CD4-positive, alpha-beta T cell treated with Interleukin-12 subunit alpha and Interleukin-12 subunit beta, for 1 hour (primary cell): ENCODE measurements around the gene NIN.
A peak's percentile ranks its signal among the peaks of the same experiment; 100 is the strongest.
"Not testable (repeated sequence)": the region's sequence is repeated elsewhere in the genome, so short reads cannot be mapped to it uniquely, and the experiment has no call there.

Experiments used
- DNase-seq: peaks from one replicate; pipeline ENCODE4 v3.0.0-alpha.2; 2020

The NIN gene

DNA sequence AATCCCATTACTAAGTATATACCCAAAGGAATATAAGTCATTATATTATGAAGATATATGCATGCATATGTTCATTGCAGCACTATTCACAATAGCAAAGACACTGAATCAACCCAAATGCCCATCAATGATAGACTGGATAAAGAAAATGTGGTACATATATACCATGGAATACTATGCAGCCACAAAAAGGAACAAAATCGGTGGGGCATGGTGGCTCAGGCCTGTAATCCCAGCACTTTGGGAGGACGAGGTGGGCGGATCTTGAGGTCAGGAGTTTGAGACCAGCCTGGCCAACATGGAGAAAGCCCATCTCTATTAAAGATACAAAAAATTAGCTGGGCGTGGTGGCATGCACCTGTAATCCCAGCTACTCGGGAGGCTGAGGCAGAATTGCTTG lies 15.4 kb downstream of the NIN start:
- DNase-seq: not testable (repeated sequence)

DNA sequence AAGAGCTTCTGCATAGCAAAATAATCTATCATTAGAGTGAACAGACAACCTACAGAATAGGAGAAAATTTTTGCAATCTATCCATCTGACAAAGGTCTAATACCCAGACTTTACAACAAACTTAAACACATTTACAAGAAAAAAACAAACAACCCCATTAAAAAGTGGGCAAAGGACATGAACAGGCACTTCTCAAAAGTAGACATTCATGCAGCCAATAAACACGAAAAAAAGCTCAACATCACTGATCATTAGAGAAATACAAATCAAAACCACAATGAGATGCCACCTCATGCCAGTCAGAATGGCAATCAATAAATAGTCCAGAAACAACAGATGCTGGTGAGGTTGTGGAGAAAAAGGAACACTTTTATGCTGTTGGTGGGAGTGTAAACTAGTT lies 15.9 kb downstream of the NIN start:
- not testable (repeated sequence) for DNase-seq

DNA sequence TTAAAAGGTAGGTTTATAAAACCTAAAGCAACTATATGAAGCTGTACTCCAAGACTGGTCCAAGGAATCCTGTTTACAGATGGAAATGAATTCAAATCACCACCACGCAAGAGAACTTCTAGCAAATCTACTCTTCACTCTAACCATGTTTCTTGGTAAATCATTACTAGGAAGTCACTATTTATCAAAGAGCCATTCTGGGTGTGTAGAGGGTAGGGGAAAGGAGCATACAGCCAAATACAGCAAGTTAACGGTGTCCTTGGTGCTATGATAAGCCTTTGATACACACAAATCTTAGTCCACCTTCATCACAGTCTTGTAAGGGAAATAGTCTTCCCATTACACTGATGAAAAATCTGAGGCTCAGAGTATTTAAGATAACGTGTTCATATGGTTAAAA lies 16.8 kb downstream of the NIN start:
- no peak for DNase-seq

DNA sequence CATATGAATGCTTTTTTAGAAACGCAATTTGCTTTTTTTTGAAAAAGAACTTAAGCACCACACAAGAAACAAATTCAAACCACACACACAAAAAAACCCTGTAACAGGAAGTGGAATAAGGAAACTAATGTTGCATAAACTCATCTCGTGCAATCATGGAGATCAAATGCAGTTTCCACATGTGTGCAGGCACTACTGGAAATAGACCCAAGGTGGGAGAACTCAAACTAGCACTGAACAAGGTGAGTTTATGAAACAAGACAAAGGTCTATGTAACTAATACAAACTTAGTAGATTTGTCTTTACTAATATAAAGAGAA lies 17.5 kb downstream of the NIN start:
- peak; percentile 54 for DNase-seq

DNA sequence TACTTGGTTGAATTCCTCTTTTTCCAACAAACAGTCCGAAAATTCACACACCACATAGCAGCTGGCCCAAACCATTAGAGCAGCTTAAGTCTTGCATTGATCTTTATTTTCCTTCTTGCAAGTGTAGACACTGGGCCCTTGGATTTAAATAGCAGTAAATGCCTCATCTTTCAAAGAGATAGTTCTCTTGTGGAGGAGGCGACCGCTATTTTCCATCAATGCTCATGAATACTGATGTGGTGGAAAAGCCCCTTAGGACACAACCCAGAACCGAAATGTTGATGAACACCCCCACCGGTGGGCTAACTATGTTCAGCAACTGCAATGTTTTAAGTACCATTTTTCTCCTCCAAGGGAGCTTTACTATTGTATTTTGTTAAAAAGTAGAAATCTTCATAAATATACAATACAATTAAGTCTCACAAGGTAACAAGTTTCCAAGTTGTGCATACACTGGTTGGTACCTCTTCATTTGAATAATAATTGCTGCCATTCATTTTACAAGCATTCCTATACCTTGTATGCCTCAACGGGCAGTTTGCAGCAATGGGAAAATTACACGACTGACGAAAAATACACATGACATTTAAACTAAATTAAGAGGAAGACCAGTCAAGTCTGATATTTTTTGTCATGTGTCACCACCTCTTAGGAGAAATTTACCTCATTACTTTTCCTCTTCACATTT lies 18.0 kb downstream of the NIN start:
- DNase-seq: no peak

DNA sequence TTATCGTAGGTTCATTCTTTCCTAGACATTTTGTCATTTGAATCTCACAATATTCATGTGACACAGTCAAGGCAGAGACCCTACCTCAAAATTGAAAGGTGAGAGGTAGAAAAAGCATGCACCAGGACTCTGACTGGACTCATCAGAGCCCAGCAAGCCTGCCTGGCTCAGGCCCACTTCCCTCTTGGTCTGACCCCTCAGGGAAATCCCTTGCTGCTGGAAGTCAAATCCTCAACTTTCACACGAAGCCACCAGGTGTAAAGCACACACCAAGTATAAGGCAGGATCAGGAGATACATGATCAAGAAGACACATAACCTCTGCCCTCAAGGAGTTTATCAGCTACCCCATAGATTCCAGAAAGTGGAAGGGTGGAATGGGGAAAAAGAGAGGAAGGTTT lies 18.8 kb downstream of the NIN start:
- no peak for DNase-seq

DNA sequence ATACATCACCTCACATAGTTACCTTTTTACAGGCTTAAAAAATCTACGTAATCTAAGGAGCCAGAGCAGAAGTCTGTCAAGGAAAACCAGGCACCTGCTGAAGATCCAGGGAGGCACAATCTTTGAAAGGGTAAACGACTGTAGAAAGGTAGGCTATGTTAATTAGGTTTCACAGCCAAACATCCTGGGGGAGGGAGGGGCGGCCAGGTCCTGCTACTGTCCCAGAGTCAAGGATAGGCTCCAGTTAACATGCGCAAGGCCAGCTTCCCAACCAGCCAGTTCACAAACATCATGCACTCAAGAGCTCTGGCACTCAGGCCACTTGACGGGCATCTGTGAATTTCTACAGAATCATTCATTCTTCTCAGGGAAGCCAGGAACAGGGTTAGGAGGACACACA lies 22.9 kb downstream of the NIN start:
- DNase-seq: no peak

DNA sequence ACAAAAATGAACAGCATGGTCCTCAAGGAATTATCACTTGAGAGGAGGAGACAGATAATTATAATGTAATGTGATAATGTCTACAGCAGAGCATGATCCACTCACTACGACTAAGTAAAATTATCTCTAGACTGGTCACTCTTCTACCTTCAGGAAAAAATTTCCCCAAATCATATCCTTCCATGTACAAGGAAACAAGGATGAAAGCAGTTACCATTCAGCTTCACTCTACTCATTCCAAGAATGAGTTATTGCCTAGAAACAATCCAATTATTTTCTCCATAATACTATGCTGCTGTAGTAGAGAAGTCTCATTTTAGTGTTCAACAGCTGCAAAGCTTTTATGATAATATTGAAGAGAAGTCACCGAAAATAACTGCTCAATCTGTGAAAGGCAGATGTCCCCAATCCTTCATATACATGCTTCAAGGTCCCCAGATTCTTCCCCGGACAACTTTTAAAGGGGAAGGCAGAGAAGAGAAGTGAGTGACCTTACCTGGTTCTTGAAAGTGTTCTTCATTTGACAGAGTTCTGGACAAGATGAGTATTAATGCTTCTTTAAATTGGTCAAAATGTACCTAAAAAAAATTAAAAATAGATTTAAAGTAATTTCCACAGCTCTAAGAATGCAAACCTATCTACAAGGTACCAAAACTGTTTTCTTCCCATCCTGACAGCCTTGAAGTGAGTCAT lies 24.6 kb downstream of the NIN start:
- no peak for DNase-seq

DNA sequence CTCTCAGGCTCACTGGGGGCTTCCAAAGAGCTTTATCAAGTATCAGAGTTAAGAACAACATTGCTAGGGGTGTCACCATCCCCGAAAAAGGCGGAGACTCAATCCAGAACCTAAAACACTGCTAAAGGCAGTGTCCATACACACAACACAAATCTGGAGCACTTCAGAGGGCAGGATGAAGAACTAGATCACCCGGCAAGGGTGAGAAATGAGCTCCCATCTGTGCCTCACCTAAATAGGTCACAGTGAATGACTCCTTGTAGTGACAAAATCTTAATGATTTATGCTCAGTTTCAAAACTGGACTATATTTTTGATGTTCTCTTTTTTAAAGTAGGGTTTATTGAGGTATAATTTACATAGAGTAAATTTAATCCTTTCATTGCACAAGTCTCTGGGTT lies 25.6 kb downstream of the NIN start:
- no peak for DNase-seq

DNA sequence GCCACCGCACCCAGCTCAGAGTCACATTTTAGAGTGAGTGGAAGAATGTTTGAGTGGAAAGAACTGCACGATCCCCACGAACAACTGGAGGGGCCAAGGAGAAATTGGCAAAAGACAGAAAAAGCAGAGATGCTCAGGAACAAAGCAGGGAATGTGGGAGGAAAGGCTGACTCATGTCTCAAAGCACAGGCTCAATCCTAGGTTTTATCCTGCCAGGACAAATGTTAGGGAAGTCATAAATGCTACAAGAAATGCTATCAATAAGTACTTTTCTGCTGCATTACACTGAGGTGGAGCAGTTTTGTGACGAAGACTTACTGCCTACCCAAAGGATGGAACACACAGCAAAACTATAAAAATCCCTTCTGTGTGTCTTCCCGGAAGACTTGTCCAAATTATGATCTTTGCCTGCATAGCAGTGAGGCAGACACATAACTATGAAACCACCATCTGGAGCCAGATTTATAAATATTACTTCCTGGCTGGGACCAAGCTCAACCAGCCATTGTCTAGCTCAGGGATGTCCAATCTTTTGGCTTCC lies 26.7 kb downstream of the NIN start:
- DNase-seq: no peak

DNA sequence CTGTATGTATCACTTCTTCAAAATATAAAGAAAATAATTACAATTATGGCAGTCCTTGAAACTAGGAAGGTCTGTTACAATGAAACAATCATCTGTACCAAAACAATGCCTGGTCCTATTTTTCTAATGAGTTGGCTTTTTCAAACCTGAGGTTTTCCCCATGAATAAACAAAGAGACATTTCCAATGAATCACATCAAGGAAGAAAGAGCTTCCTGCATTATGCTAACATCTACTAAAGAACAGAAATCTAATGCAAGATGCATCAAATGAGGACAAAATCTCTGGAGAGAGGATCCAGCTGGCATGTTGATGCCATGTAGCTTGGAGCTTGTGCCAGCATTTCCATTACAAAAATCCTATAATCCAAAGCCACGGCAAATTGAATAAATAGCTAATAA lies 29.3 kb downstream of the NIN start:
- DNase-seq: no peak

DNA sequence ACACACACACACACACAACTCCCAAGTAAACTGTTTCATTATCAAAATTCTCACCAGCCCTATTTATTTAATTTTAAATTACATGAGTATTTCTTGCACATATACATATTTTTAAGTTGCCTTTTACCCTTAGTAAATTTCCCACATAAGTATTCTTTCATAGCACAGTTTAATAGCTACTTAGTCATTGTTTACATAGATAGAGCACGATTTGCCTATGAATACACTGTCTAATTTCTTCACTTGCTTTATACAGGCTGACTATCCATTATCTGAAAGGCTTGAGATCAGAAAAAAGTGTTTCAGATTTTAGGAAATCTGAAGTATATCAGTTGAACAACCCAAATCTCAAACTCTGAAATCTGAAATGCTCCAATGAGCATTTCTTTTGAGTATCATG lies 30.9 kb downstream of the NIN start:
- DNase-seq: no peak

DNA sequence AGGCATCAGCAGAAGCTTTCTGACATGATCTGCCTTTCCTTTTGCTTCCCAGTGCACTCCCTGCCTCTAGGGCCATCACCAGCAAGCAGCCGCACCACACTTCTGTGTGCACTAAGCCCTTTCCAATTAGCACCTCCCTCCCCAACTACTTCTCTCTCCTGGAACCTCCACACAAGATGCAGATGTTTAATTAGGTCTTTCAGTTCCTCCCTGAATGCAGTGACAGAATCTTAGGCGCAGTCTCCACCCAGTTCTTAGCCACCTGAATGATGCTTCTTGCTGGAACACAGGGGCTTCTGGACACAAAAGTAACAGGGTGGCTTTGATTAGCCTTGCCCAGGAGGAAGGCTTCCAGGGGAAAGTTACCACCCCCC lies 32.9 kb downstream of the NIN start:
- DNase-seq: no peak

DNA sequence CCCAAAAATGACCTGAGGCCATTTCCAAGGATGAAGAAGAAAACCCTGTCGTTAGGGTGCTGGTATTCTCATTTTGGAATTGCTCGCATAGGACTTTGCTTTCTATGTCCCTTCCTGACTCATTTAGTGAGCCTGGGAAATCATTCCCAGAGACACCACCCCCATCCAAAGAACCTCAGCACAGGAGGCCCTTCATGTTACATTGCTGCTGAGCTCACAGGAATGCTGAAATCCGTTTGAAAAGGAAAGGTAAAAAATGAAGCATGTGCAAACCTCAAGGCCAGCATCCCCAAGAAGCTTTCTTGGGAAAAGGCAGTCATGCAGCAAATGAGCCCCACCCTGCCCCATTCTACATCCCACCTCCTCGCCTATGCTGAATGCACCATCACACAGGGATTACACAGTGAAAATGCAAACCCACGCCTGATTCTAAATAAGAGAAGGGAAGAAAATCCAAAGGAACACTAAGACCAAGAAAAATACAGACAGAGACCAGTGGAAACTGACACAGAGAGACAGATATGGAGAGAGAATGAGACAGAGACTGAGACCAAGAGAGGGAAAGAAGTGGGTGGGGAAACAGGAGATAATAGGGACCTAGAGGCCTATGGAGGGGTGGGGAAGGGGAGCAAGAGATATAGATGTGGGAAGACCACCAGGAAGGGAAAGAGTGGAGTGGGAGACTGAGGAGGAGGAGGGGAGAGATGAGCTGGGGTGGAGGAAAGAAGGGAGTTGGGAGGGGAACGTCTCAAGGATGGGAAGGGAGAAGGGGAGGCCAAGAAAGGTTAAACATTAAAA lies 33.5 kb downstream of the NIN start:
- DNase-seq: no peak

DNA sequence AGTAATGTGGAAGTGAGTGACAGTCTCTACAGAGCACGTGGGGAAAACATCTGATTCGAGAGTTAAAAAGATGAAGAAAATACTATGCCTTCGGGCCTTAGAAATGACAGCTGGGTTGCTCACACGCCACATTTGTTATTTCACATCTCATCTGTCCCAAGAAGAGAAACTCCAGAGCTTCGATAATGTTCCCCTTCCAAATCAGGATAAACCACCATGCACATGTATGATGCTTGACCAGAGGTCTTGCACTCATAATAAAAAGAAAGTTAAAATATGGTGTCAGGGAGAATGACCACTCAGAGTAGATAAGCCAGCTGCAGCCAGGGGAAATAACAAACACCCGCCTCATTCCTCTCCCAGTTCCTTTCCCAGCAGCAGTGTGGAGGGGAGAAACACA lies 34.6 kb downstream of the NIN start:
- no peak for DNase-seq

DNA sequence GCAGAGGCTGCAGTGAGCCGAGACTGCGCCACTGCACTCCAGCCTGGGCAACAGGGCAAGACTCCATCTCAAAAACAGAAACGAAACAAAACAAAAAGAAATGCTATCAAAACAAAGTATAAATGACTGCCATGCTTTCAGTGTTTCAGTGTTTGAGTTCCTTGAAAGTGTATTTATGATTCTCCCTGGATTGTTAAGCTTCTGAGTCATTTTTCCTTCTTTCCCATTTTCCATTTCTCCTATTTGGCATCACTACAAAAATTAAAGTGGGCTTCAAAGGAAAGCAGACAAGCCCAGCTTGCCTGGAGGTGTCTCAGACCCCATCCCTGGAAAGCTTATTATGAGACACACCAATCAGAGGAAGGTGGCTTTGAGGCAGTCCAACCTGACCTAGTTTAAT lies 35.1 kb downstream of the NIN start:
- no peak for DNase-seq

DNA sequence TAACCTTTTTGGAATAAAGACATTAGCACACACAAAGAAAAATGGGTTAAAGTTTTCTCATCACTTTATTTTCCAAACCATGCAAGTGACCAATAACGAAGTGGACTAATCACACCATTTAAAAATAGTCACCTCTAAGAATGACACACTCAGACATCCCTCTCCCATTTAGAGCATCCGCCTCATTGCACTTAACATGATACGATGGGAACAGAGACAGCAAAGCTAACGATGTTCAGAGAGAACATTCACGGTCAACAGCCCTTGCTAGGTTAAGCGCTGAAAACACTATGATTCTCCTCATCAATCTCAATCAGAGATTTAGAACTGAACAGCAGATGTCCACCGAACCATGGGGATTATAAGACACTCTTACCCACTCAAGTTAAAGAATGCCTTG lies 35.8 kb downstream of the NIN start:
- no peak for DNase-seq

DNA sequence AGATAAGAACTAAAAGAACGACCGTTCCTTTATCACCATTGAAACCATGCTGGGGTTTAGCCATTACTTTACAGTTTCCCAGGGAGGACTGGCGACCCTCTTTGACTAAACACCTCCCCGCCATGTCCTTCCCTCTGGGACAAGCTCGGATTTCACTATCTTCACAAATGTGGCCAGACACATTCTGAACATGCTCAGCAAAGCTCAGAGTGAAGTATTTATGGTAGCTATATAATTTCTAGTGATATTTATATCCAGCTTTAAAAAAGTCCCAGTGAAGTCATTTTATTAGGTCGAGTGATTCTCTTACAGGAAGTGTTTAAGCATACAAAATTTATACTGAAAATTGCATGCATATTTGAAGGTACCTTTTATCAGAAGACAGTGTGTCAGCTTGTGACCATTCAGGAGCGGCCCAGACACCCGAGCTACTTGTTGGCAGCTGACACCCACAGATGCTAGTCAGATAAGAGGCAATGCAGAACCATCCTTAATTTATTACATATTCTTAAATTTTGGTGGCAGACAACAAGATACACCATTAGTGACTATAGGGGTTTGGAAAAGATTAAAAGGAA lies 36.8 kb downstream of the NIN start:
- no peak for DNase-seq

DNA sequence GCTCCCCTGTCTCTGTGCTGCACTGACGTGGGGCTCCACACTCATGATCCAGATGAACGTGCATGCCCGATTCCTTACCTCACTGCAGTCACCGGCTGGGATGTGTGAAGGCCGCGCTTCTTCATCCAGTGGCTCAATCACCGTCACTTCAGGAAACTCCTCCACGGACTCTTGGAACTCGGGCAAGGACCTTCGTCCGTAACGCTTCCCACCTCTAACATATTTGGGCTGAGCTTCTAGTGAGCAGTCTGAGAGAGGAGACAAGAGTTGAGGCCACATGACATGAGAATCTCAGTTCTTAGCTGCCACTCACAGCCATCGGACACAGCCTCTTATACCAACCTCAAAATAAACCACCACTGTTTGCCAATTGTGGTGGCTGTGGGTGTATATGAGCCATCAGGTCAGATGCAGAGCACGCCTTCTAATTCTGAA lies 38.3 kb downstream of the NIN start:
- DNase-seq: no peak

DNA sequence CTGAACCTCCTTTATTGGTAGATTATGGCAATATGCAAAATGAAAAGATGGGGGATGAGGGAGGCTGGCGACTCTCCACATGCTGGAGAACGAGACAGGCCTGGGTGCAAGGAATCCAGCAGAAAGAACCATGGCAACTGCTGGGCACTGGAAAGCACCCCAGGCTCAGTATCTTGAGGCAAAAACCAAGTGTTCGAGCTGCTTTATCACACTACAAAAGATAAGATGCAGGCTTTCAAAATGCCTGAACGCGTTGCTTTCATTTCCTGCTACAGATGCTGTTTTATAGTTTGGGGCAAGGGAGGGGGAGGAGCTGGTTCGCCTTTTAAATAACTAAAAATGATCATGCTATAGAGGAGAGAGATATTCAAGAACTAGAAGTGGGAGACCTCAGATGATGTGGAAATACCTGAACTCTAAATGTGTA lies 38.9 kb downstream of the NIN start:
- peak; percentile 42 for DNase-seq

DNA sequence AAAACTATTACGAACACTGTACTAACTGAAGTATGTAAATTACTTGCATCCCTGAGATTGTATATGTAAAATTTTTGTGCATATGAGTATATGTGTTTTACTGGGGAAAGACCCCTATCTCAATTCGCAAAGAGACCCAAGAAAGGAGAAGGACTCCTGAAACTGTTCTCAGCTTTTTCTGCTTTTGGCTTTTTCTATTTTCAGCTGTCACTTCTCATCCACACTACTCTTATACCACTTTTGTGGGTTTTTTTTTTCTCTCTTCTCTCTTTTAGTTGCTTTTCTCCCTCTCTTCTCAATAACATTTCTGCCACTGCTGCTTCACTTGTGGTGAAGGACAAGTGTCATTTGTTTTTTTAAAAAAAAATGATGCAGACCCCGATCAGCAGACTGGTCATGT lies 39.8 kb downstream of the NIN start:
- DNase-seq: no peak

DNA sequence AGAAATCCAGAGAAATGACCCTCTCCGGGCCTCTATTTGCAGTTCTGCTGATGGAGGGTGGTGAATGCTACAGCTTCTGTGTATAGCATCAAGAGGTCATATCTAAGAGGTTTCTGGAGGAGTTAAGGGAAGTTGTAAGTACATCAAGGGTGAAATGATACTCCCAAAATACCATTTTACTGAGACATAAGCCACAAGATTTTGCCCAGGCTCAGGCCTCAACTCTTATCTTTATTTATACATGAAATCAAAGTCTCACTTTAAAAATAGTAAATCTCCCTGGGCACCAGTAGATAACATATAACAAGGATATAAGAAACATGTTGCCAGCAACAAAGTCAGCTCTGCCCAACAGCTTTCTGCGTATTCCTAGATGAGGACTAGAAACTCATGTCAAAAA lies 40.4 kb downstream of the NIN start:
- no peak for DNase-seq

DNA sequence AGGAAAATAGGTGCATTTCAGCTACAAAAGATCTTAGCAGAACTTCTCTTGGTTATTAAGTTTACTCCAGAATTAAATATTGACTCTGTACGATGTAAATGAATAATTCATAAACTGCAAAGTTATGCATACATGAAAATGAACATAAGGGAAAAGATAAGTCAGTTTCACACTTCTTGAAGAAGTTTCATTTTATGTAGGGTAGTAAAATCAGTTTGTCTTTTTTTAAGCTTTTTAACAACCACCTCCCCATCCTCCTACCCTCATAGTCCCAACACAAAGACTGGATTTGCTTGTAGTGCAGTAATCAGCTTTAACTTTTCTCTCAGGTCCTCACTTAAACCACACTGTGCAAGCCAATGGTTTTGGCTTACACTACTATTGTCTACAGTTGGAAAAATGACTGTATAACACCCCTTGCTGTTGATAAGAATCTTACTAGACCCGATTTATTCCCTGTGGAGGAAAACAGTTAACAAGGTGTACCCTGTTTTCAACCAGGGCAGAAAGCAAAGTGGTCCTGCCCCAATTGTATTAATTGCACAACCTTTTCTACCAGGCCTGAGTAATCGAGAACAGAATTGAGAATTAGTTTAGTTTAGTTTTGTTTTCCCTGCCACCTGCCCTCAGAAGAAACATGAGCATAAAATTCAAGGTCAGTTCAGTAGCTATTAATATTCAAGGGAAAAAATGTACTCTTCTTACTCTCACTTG lies 44.1 kb downstream of the NIN start:
- no peak for DNase-seq
